ENCODE results near the gene HMOX2.

The HMOX2 gene

GRCh38 chr16:4452674-4453073 is 23.5 kb upstream of the HMOX2 start:
- Mint-ChIP-seq H3K4me3 (no peak overlapping the region), H3K36me3 (peaks cover 33% of the 10 kb centered on the region), H3K9me3 (no peaks in the 10 kb centered on the region), H3K4me1 (no peaks in the 10 kb centered on the region), H3K27me3 (no peaks in the 10 kb centered on the region), H3K27ac (peak overlapping the region; percentile 31)
- no peak for DNase-seq
- CTCF ChIA-PET, result interaction anchor here (1.1 kb wide), 1 partner anchor 50 kb away, joined by 4 read pairs; no protein-coding TSS in a partner anchor

- CTCF ChIA-PET, result no interaction called here
- DNase-seq, result peak; percentile 26
- Mint-ChIP-seq H3K4me1 (peaks cover 7% of the 10 kb centered on the region), H3K27me3 (no peaks in the 10 kb centered on the region), H3K27ac (no peak overlapping the region), H3K36me3 (peaks cover 32% of the 10 kb centered on the region), H3K9me3 (no peaks in the 10 kb centered on the region), H3K4me3 (no peak overlapping the region)
These were observed 21.6 kb upstream of the HMOX2 start for GRCh38 chr16:4454623-4455022.

DNA sequence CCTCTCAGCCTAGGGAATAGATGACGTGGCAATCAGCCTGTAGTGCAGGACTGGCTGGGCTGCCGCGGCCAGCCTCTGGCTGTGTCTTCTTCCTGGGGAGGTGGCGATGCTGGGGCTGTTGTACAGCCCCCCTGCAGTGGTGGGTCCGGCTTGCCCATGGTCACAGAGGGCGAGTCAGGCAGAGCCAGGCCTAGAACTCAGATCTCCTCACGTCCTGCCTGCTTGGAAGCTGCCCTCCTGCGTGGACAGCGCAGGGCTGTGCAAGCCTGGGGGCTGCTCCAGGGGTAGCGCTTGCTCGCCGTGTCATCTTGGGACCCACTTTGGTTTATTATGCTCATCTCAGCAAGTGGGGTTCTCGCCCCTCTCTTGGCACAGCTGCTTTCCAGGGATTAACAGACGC is 21.1 kb upstream of the HMOX2 start:
- no peaks in the 10 kb centered on the region for H3K27me3 Mint-ChIP-seq
- peaks cover 32% of the 10 kb centered on the region for H3K36me3 Mint-ChIP-seq
- H3K9me3 Mint-ChIP-seq, result no peaks in the 10 kb centered on the region
- peaks cover 12% of the 10 kb centered on the region for H3K4me1 Mint-ChIP-seq
- H3K27ac Mint-ChIP-seq, result no peak overlapping the region
- CTCF ChIA-PET, result no interaction called here
- H3K4me3 Mint-ChIP-seq, result no peak overlapping the region
- no peak for DNase-seq

DNA sequence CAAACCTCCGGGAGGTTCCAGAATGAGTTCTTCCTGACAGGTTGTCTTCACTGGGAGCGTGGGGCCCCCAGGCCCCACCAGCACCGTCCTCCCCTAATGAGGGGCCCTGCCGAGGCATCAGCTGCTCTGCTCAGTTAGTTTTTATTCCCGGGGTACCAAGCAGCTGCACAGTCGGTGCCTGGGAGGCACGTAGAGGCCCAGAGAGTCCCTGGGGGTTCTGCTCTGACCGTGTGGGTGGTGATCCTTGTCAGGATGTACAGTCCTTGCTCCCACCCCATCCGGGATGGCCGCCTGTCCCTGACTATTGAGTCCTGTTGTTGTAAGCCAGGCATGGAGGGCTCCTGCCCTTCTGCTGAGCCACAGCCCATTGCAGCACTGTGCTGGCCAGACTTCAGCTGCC is 20.2 kb upstream of the HMOX2 start:
- Mint-ChIP-seq H3K4me3 (no peak overlapping the region), H3K9me3 (no peaks in the 10 kb centered on the region), H3K27me3 (no peaks in the 10 kb centered on the region), H3K36me3 (peaks cover 28% of the 10 kb centered on the region), H3K27ac (no peak overlapping the region), H3K4me1 (peaks cover 15% of the 10 kb centered on the region)
- CTCF ChIA-PET, result no interaction called here
- DNase-seq, result no peak

- no peaks in the 10 kb centered on the region for H3K9me3 Mint-ChIP-seq
- CTCF ChIA-PET, result no interaction called here
- no peak overlapping the region for H3K27ac Mint-ChIP-seq
- no peaks in the 10 kb centered on the region for H3K27me3 Mint-ChIP-seq
- H3K4me3 Mint-ChIP-seq, result no peak overlapping the region
- peaks cover 36% of the 10 kb centered on the region for H3K36me3 Mint-ChIP-seq
- H3K4me1 Mint-ChIP-seq, result peaks cover 23% of the 10 kb centered on the region
- no peak for DNase-seq
These were observed 15.3 kb upstream of the HMOX2 start for GRCh38 chr16:4460936-4461249.

DNA sequence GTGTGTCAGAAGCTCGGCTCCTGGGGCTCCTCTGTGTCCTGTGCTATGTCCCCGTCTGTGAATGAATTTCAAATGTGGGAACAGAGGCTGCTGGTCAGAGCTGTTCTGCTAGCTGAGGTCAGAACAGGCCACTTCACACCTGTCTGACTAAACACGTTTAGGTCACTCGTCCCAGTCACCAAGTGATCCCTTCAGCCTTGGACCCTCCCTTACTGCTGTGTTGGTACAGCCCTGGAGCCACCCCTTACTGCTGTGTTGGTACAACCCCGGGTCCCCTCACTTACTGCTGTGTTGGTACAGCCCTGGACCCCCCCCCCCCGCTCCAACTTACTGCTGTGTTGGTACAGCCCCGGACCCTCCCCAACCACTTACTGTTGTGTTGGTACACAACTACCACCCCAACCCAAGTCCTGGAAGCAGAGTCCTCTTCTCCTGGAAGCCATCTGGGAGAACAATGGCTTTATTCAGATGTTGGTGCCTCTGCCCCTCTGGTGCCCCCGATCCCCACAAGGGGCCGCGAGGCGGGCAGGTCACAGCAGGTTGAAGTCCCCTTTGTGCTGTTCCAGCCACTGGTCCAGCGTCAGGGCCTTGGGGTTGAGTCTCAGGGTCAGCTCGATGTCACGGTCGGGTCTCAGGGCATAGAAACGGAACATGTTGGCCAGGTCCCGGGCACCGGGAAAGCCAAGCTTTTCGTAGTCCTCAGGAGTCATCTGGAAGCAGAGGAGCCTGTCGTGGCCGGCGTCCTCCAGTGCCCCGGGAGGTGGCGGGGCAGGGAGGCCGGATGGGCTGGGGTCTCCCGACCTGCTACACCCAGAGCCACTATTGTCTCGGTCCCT is 14.7 kb upstream of the HMOX2 start:
- peaks cover 42% of the 10 kb centered on the region for H3K36me3 Mint-ChIP-seq
- no peak overlapping the region for H3K4me3 Mint-ChIP-seq
- no peaks in the 10 kb centered on the region for H3K27me3 Mint-ChIP-seq
- no peaks in the 10 kb centered on the region for H3K9me3 Mint-ChIP-seq
- CTCF ChIA-PET, result interaction anchor here (1.2 kb wide), 1 partner anchor 11 kb away, joined by 4 read pairs; no protein-coding TSS in a partner anchor
- H3K27ac Mint-ChIP-seq, result no peak overlapping the region
- DNase-seq, result no peak
- peaks cover 28% of the 10 kb centered on the region for H3K4me1 Mint-ChIP-seq

GRCh38 chr16:4463522-4464163 is 12.6 kb upstream of the HMOX2 start:
- Mint-ChIP-seq H3K9me3 (no peaks in the 10 kb centered on the region), H3K4me3 (no peak overlapping the region), H3K4me1 (peaks cover 31% of the 10 kb centered on the region), H3K36me3 (peaks cover 45% of the 10 kb centered on the region), H3K27ac (no peak overlapping the region), H3K27me3 (no peaks in the 10 kb centered on the region)
- no peak for DNase-seq
- CTCF ChIA-PET, result interaction anchor here (1.0 kb wide), 1 partner anchor 11 kb away, joined by 3 read pairs; the partner anchor contains the start of gene NMRAL1

- Mint-ChIP-seq H3K4me1 (peaks cover 15% of the 10 kb centered on the region), H3K4me3 (no peak overlapping the region), H3K36me3 (peaks cover 37% of the 10 kb centered on the region), H3K27me3 (no peaks in the 10 kb centered on the region), H3K9me3 (no peaks in the 10 kb centered on the region), H3K27ac (peak overlapping the region; percentile 75)
- peak; percentile 45 for DNase-seq
- CTCF ChIA-PET, result interaction anchor here (0.8 to 1.4 kb wide), 3 partner anchors 10 to 42 kb away, joined by 3 read pairs; partner anchors contain the start of gene HMOX2
These were observed 10.0 kb upstream of the HMOX2 start for GRCh38 chr16:4465977-4466779.

GRCh38 chr16:4467916-4468315 is 8.3 kb upstream of the HMOX2 start:
- no peak overlapping the region for H3K4me3 Mint-ChIP-seq
- H3K36me3 Mint-ChIP-seq, result peaks cover 38% of the 10 kb centered on the region
- H3K27me3 Mint-ChIP-seq, result no peaks in the 10 kb centered on the region
- no peak overlapping the region for H3K27ac Mint-ChIP-seq
- H3K4me1 Mint-ChIP-seq, result peaks cover 23% of the 10 kb centered on the region
- no peak for DNase-seq
- CTCF ChIA-PET, result no interaction called here
- H3K9me3 Mint-ChIP-seq, result no peaks in the 10 kb centered on the region

GRCh38 chr16:4468972-4469371 is 7.2 kb upstream of the HMOX2 start:
- H3K4me3 Mint-ChIP-seq, result no peak overlapping the region
- no peaks in the 10 kb centered on the region for H3K27me3 Mint-ChIP-seq
- no peaks in the 10 kb centered on the region for H3K9me3 Mint-ChIP-seq
- CTCF ChIA-PET, result no interaction called here
- peaks cover 31% of the 10 kb centered on the region for H3K4me1 Mint-ChIP-seq
- DNase-seq, result no peak
- H3K27ac Mint-ChIP-seq, result no peak overlapping the region
- peaks cover 33% of the 10 kb centered on the region for H3K36me3 Mint-ChIP-seq

- Mint-ChIP-seq H3K4me1 (peaks cover 30% of the 10 kb centered on the region), H3K36me3 (peaks cover 21% of the 10 kb centered on the region), H3K4me3 (no peak overlapping the region), H3K27ac (no peak overlapping the region), H3K27me3 (no peaks in the 10 kb centered on the region), H3K9me3 (no peaks in the 10 kb centered on the region)
- CTCF ChIA-PET, result interaction anchor here (0.7 to 1.5 kb wide), 5 partner anchors 9 to 165 kb away, joined by 3 to 4 read pairs (median 3); no protein-coding TSS in a partner anchor
- DNase-seq, result no peak
These were observed 4.3 kb upstream of the HMOX2 start for GRCh38 chr16:4471869-4472268.

GRCh38 chr16:4472880-4473279 is 3.3 kb upstream of the HMOX2 start:
- Mint-ChIP-seq H3K4me1 (peaks cover 38% of the 10 kb centered on the region), H3K27me3 (no peaks in the 10 kb centered on the region), H3K27ac (peak overlapping the region; percentile 37), H3K9me3 (no peaks in the 10 kb centered on the region), H3K36me3 (peaks cover 17% of the 10 kb centered on the region), H3K4me3 (peak overlapping the region; percentile 82)
- CTCF ChIA-PET, result interaction anchor here (1.2 to 1.3 kb wide), 2 partner anchors 10 to 57 kb away, joined by 3 to 4 read pairs; no protein-coding TSS in a partner anchor
- no peak for DNase-seq

- Mint-ChIP-seq H3K36me3 (peaks cover 19% of the 10 kb centered on the region), H3K4me3 (peak within 1 kb of the TSS; percentile 82), H3K9me3 (no peaks in the 10 kb centered on the region), H3K27ac (peak within 1 kb of the TSS; percentile 91), H3K27me3 (no peaks in the 10 kb centered on the region), H3K4me1 (peaks cover 48% of the 10 kb centered on the region)
- CTCF ChIA-PET, result interaction anchor here (1.0 kb wide), 1 partner anchor 11 kb away, joined by 3 read pairs; no protein-coding TSS in a partner anchor
- peak; percentile 96 for DNase-seq
These were observed 1.8 kb upstream of the HMOX2 start, which contains the start of gene NMRAL1 for GRCh38 chr16:4474192-4474961. NMRAL1 (minus strand) TSS chr16:4474625; CDS start chr16:4474132, 493 bp downstream.

All from activated naive CD4-positive, alpha-beta T cell treated with anti-CD3 and anti-CD28 coated beads, Interleukin-2, amount 10 ng/mL, durations not matched to agents 7 days and 5 days (primary cell).